Panc1 (cell line): ENCODE results near the gene DSCAML1. TPM values are rescaled to one million over a fixed set of nuclear protein-coding genes. Genes with fewer than 3 reads are reported as not detected.

Experiments used
- ATAC-seq: fragments of 200-7000 bp; cut with Tn5 transposase; 2 replicates; pipeline ENCODE4 v1.9.1; 2020; ENCODE audit warnings: mild to moderate bottlenecking, moderate library complexity
- BruUV-seq: library from RNA; stranded (reverse); fragments of 400-500 nt; replicated peaks from 2 replicates; lab custom pipeline; 2021; lab: Mats Ljungman, UMichigan
- CTCF ChIA-PET: fragments of 300-600 bp; sonication (Branson Sonifier 250); formaldehyde crosslinking; loops from one replicate; lab custom pipeline; 2022; ENCODE audit warnings: antibody characterized with exemption; lab: Charles Lee
- POLR2A ChIA-PET: fragments of 300-600 bp; sonication (Branson Sonifier 250); formaldehyde crosslinking; loops from one replicate; lab custom pipeline; 2022; ENCODE audit warnings: antibody characterized with exemption; lab: Charles Lee
- DNase-seq: peaks from one replicate; pipeline ENCODE4 v3.0.0-alpha.2; 2010; ENCODE audit warnings: low read depth, low spot score
- H3K27ac ChIP-seq: 2 replicates; pipeline ENCODE4 v1.5.1; 2011; ENCODE audit warnings: mild to moderate bottlenecking, low read length, inconsistent platforms
- H3K27me3 ChIP-seq: fragments of 200-500 bp; sonication (Bioruptor generic); 2 replicates; pipeline ENCODE4 v1.6.0; 2014; ENCODE audit warnings: low read length, inconsistent platforms; ENCODE audit not compliant: control insufficient read depth, insufficient read depth
- H3K36me3 ChIP-seq: fragments of 200-500 bp; sonication (Bioruptor generic); 2 replicates; pipeline ENCODE4 v1.5.1; 2014; ENCODE audit warnings: inconsistent platforms, mild to moderate bottlenecking, low read length, moderate library complexity; ENCODE audit not compliant: control insufficient read depth, insufficient read depth
- H3K4me1 ChIP-seq: 2 replicates; pipeline ENCODE4 v1.5.1; 2011; ENCODE audit warnings: inconsistent platforms, mild to moderate bottlenecking, low read length, moderate library complexity; ENCODE audit not compliant: control insufficient read depth, insufficient read depth
- H3K4me3 ChIP-seq, 2 experiments: 2 replicates each; pipeline ENCODE4 v1.5.1; 2011 to 2012; ENCODE audit warnings: low read depth in 2 of 2, low read length in 2 of 2, mild to moderate bottlenecking in 2 of 2, inconsistent platforms in 1 of 2, moderate library complexity in 1 of 2
- H3K9me3 ChIP-seq: fragments of 200-500 bp; sonication (Bioruptor generic); 2 replicates; pipeline ENCODE4 v1.5.1; 2014; ENCODE audit warnings: low read depth, mild to moderate bottlenecking, inconsistent platforms, low read length, moderate library complexity; ENCODE audit not compliant: control insufficient read depth, insufficient read depth
- POLR2AphosphoS5 ChIP-seq: IDR thresholded peaks from 2 replicates; pipeline ENCODE4 v1.6.1; 2012; ENCODE audit warnings: mild to moderate bottlenecking, low read depth, low read length, moderate library complexity
- REST ChIP-seq, 2 experiments: IDR thresholded peaks; 2 replicates each; pipeline ENCODE4 v1.6.1; 2011 to 2012; ENCODE audit warnings: low read depth in 2 of 2, control low read depth in 1 of 2, low read length in 1 of 2, mild to moderate bottlenecking in 1 of 2, moderate library complexity in 1 of 2; ENCODE audit not compliant: insufficient read depth in 1 of 2
- SIN3A ChIP-seq: IDR thresholded peaks from 2 replicates; pipeline ENCODE4 v1.6.1; 2012; ENCODE audit warnings: low read depth, mild to moderate bottlenecking, low read length, moderate library complexity, borderline replicate concordance; ENCODE audit not compliant: insufficient read depth
- TCF7L2 ChIP-seq: IDR thresholded peaks from 2 replicates; pipeline ENCODE4 v1.6.1; 2011; ENCODE audit warnings: mild to moderate bottlenecking, low read depth, low read length, inconsistent platforms
- in situ Hi-C: cut with HindIII; loops from 2 replicates; pipeline ENCODE4 v1.10.0; 2016; ENCODE audit warnings: low sequenced_read_pairs, low pct_unique_long_range_greater_than_20kb
- intact Hi-C: fragments of 100-400 bp; cut with micrococcal nuclease; formaldehyde crosslinking; loops from one replicate; pipeline ENCODE4 v1.10.0; 2022; ENCODE audit not compliant: unreplicated experiment
- total RNA-seq: library from RNA; stranded (reverse); gene quantifications from one replicate; pipeline ENCODE4 v1.2.1, GENCODE V29; 2021; ENCODE audit not compliant: unreplicated experiment
- TF ChIP-seq, protein P1 (sequence below): fragments of 450-650 bp; IDR thresholded peaks from 2 replicates; pipeline ENCODE4 v1.5.1; 2017; ENCODE audit warnings: mild to moderate bottlenecking

Gene DSCAML1
- total RNA-seq, 1 experiment from 2014 or later: 1.6 TPM

DNA sequence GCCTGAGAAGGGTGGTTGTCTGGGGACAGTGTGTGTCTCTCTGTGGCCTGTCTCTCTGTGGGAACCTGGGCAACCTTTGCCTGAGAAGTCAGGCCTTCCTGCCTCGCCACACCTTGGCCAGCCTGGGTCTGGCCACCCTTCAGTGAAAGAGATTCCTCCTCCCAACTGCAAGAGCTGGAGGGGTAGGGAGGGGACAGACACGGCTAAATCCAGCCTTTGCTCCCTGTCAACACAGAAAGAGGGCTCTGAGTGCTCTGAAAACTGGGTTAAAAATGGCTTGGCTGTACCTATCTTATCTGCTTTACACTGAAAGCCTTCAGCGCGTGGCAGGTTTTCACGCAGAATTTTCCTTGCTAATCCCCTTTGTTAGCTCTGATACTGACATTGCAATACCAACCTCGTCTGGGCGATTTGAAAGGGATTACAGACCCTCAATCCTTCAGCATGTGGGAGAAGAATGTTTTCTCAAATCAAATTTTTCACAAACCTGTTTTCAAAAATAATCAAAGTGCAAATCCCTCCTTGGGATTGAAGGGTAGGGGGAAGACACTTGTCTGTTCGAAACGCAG is 163.7 kb downstream of the DSCAML1 start:
- Histone ChIP-seq H3K9me3 (no peaks in the 10 kb centered on the region), H3K4me1 (no peaks in the 10 kb centered on the region), H3K27me3 (peaks cover 6% of the 10 kb centered on the region; the same call in 1 of the 2 replicates), H3K27ac (no peak overlapping the region), H3K4me3 (no peak overlapping the region), H3K36me3 (no peaks in the 10 kb centered on the region)
- POLR2A ChIA-PET: no interaction called here
- CTCF ChIA-PET: no interaction called here
- no peak for ATAC-seq
- intact Hi-C loops (no loop called here), in situ Hi-C loops (no loop called here)
- no peak for TF ChIP-seq TCF7L2
- no peak for TF ChIP-seq POLR2AphosphoS5
- TF ChIP-seq SIN3A: no peak
- TF ChIP-seq, protein P1, sequence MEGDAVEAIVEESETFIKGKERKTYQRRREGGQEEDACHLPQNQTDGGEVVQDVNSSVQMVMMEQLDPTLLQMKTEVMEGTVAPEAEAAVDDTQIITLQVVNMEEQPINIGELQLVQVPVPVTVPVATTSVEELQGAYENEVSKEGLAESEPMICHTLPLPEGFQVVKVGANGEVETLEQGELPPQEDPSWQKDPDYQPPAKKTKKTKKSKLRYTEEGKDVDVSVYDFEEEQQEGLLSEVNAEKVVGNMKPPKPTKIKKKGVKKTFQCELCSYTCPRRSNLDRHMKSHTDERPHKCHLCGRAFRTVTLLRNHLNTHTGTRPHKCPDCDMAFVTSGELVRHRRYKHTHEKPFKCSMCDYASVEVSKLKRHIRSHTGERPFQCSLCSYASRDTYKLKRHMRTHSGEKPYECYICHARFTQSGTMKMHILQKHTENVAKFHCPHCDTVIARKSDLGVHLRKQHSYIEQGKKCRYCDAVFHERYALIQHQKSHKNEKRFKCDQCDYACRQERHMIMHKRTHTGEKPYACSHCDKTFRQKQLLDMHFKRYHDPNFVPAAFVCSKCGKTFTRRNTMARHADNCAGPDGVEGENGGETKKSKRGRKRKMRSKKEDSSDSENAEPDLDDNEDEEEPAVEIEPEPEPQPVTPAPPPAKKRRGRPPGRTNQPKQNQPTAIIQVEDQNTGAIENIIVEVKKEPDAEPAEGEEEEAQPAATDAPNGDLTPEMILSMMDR: no peak
- TF ChIP-seq REST (IDR thresholded peaks at IDR 0.05; ENCODE audit: insufficient read depth in 1 of 2, low read depth in 2 of 2, low read length in 1 of 2): no peak
- BruUV-seq: no TSS peak
- no peak for DNase-seq

- ChIA-PET CTCF (no interaction called here), POLR2A (no interaction called here)
- in situ Hi-C loops (no loop called here), intact Hi-C loops (no loop called here)
- Histone ChIP-seq H3K4me1 (no peaks in the 10 kb centered on the region), H3K9me3 (no peaks in the 10 kb centered on the region), H3K27me3 (peaks cover 6% of the 10 kb centered on the region; the same call in 1 of the 2 replicates), H3K36me3 (no peaks in the 10 kb centered on the region), H3K4me3 (no peak overlapping the region), H3K27ac (no peak overlapping the region)
- TF ChIP-seq SIN3A: no peak
- TF ChIP-seq TCF7L2: no peak
- no peak for TF ChIP-seq REST (IDR thresholded peaks at IDR 0.05; ENCODE audit: insufficient read depth in 1 of 2, low read depth in 2 of 2, low read length in 1 of 2)
- TF ChIP-seq POLR2AphosphoS5: no peak
- ATAC-seq: no peak
- no TSS peak for BruUV-seq
- DNase-seq: no peak
Observed at GRCh38 chr11:117632306-117632705, 164.7 kb downstream of the DSCAML1 start.
